WTC11 (cell line): ENCODE measurements around the gene PICK1. TPM values are rescaled to one million over a fixed set of nuclear protein-coding genes. Genes with fewer than 3 reads are reported as not detected.

Experiments used
- ATAC-seq: fragments of 200-7000 bp; cut with Tn5 transposase; 2 replicates; pipeline ENCODE4 v1.10.0; 2021; ENCODE audit warnings: mild to moderate bottlenecking, moderate library complexity
- CTCF ChIA-PET: fragments of 300-600 bp; sonication (Branson Sonifier 250); formaldehyde crosslinking; loops from one replicate; lab custom pipeline; 2021; ENCODE audit warnings: antibody characterized with exemption; lab: Charles Lee
- POLR2A ChIA-PET: fragments of 350-600 bp; sonication (Branson Sonifier 250); formaldehyde crosslinking; loops from one replicate; lab custom pipeline; 2021; ENCODE audit warnings: antibody characterized with exemption; lab: Charles Lee
- DNase-seq: peaks from one replicate; pipeline ENCODE4 v3.0.0; 2021; ENCODE audit warnings: low spot score
- H3K27ac Mint-ChIP-seq: 2 replicates; pipeline ENCODE4 v1.8.0; 2021; ENCODE audit warnings: mixed read lengths
- H3K27me3 Mint-ChIP-seq: 2 replicates; pipeline ENCODE4 v1.8.0; 2021; ENCODE audit warnings: low read depth, mild to moderate bottlenecking, moderate library complexity, mixed read lengths
- H3K36me3 Mint-ChIP-seq: 2 replicates; pipeline ENCODE4 v1.8.0; 2021; ENCODE audit warnings: mixed read lengths
- H3K4me1 Mint-ChIP-seq: 2 replicates; pipeline ENCODE4 v1.8.0; 2022; ENCODE audit warnings: mixed read lengths
- H3K4me3 Mint-ChIP-seq: 2 replicates; pipeline ENCODE4 v1.8.0; 2021; ENCODE audit warnings: mild to moderate bottlenecking, moderate library complexity, mixed read lengths
- H3K9me3 Mint-ChIP-seq: 2 replicates; pipeline ENCODE4 v1.8.0; 2021; ENCODE audit warnings: mixed read lengths
- AFF4 ChIP-seq: sonication (generic); formaldehyde crosslinking; IDR thresholded peaks from 2 replicates; pipeline ENCODE4 v1.8.1; 2023; ENCODE audit warnings: mild to moderate bottlenecking, missing genetic modification reagents, borderline replicate concordance
- ATF1 ChIP-seq: sonication (generic); formaldehyde crosslinking; IDR thresholded peaks from 2 replicates; pipeline ENCODE4 v1.8.1; 2023; ENCODE audit warnings: mild to moderate bottlenecking, moderate library complexity, missing genetic modification reagents
- ATF2 ChIP-seq: sonication (generic); formaldehyde crosslinking; IDR thresholded peaks from 2 replicates; pipeline ENCODE4 v1.8.1; 2022; ENCODE audit warnings: low read depth, missing genetic modification reagents, borderline replicate concordance
- CREB1 ChIP-seq: sonication (generic); formaldehyde crosslinking; IDR thresholded peaks from 2 replicates; pipeline ENCODE4 v1.8.0; 2023; ENCODE audit warnings: mild to moderate bottlenecking, missing genetic modification reagents
- EMX1 ChIP-seq: fragments of 250-450 bp; sonication (Bioruptor Pico); IDR thresholded peaks from 2 replicates; pipeline ENCODE4 v1.8.0; 2021; ENCODE audit warnings: mild to moderate bottlenecking
- ETV6 ChIP-seq: sonication (generic); formaldehyde crosslinking; IDR thresholded peaks from 2 replicates; pipeline ENCODE4 v1.8.1; 2022; ENCODE audit warnings: mild to moderate bottlenecking, missing genetic modification reagents
- GABPB1 ChIP-seq: sonication (generic); formaldehyde crosslinking; IDR thresholded peaks from 2 replicates; pipeline ENCODE4 v1.8.1; 2023; ENCODE audit warnings: mild to moderate bottlenecking, missing genetic modification reagents
- HMGA2 ChIP-seq: fragments of 250-450 bp; sonication (Bioruptor Pico); IDR thresholded peaks from 2 replicates; pipeline ENCODE4 v1.4.0; 2021; ENCODE audit warnings: mild to moderate bottlenecking, moderate library complexity
- JAZF1 ChIP-seq: fragments of 250-450 bp; sonication (Bioruptor Pico); IDR thresholded peaks from 2 replicates; pipeline ENCODE4 v1.9.0; 2021; ENCODE audit warnings: moderate library complexity, mild to moderate bottlenecking, inconsistent platforms
- MXD4 ChIP-seq: fragments of 250-450 bp; sonication (Bioruptor Pico); IDR thresholded peaks from 2 replicates; pipeline ENCODE4 v1.8.0; 2021; ENCODE audit warnings: mild to moderate bottlenecking, moderate library complexity, borderline replicate concordance
- NFE2L1 ChIP-seq: sonication (generic); formaldehyde crosslinking; IDR thresholded peaks from 2 replicates; pipeline ENCODE4 v1.8.1; 2023; ENCODE audit warnings: missing genetic modification reagents
- NR2C2 ChIP-seq: sonication (generic); formaldehyde crosslinking; IDR thresholded peaks from 2 replicates; pipeline ENCODE4 v1.8.0; 2022; ENCODE audit warnings: mild to moderate bottlenecking, missing genetic modification reagents
- PRRX2 ChIP-seq: fragments of 250-450 bp; sonication (Bioruptor Pico); IDR thresholded peaks from 2 replicates; pipeline ENCODE4 v1.8.0; 2021; ENCODE audit warnings: mild to moderate bottlenecking
- SMAD4 ChIP-seq: sonication (generic); formaldehyde crosslinking; IDR thresholded peaks from 2 replicates; pipeline ENCODE4 v1.8.0; 2022; ENCODE audit warnings: mild to moderate bottlenecking, missing genetic modification reagents
- SOX15 ChIP-seq: fragments of 250-450 bp; sonication (Bioruptor Pico); IDR thresholded peaks from 2 replicates; pipeline ENCODE4 v1.9.0; 2021; ENCODE audit warnings: mild to moderate bottlenecking
- TCF7 ChIP-seq: sonication (generic); formaldehyde crosslinking; IDR thresholded peaks from 2 replicates; pipeline ENCODE4 v1.8.0; 2022; ENCODE audit warnings: mild to moderate bottlenecking, low read depth, missing genetic modification reagents, moderate library complexity
- ZNF138 ChIP-seq: sonication (generic); formaldehyde crosslinking; conservative IDR thresholded peaks from 2 replicates; pipeline ENCODE4 v1.8.1; 2022; ENCODE audit warnings: mild to moderate bottlenecking, moderate library complexity, missing genetic modification reagents
- ZNF512 ChIP-seq: sonication (generic); formaldehyde crosslinking; IDR thresholded peaks from 2 replicates; pipeline ENCODE4 v1.8.1; 2022; ENCODE audit warnings: missing genetic modification reagents, borderline replicate concordance
- ZNF671 ChIP-seq: fragments of 250-450 bp; sonication (Bioruptor Pico); IDR thresholded peaks from 2 replicates; pipeline ENCODE4 v1.8.0; 2021; ENCODE audit warnings: mild to moderate bottlenecking
- total RNA-seq: library from RNA; stranded (reverse); gene quantifications from 3 replicates; pipeline ENCODE4 v1.2.3, GENCODE V29; 2021
- TF ChIP-seq, protein P1 (sequence below): sonication (generic); formaldehyde crosslinking; IDR thresholded peaks from 2 replicates; pipeline ENCODE4 v1.8.0; 2022; ENCODE audit warnings: mild to moderate bottlenecking, missing genetic modification reagents
- TF ChIP-seq, protein P2 (sequence below): sonication (generic); formaldehyde crosslinking; IDR thresholded peaks from 2 replicates; pipeline ENCODE4 v1.8.1; 2022; ENCODE audit warnings: mild to moderate bottlenecking, moderate library complexity, missing genetic modification reagents
- TF ChIP-seq, protein P3 (sequence below): sonication (generic); formaldehyde crosslinking; IDR thresholded peaks from 2 replicates; pipeline ENCODE4 v1.8.1; 2023; ENCODE audit warnings: mild to moderate bottlenecking, missing genetic modification reagents, moderate library complexity

The PICK1 gene
- total RNA-seq, 1 experiment from 2014 or later = 33.4 TPM

DNA sequence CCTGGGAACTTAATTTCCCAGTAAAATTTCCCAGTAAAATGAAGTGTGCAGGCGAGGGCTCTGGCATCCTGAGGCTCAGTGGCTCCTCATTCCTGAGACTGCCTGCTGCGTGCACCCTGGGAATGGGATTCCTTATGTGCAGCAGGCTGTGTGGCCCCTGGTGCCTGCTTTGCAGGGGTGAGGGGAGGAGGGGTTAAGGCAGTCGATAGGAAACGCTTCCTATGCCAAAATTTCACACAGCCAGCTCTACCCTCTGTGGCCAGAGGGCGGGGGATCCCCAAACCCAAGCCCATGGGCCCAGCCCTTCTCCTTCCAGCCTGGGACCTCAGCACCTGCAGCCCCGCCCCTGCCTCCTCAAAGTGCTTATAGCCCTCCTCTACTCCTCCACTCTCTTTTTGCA is 65.4 kb downstream of the PICK1 start (continued):
- TF ChIP-seq ZNF512 (CRISPR knock-in tag) = no peak
- no peak for TF ChIP-seq CREB1 (CRISPR knock-in tag)
- TF ChIP-seq NR2C2 (CRISPR knock-in tag) = no peak
- no peak for TF ChIP-seq ZNF671
- no peak for TF ChIP-seq PRRX2 (CRISPR knock-in tag)
- no peak for TF ChIP-seq ZNF138 (CRISPR knock-in tag)
- TF ChIP-seq SOX15 = no peak
- TF ChIP-seq, protein P1, sequence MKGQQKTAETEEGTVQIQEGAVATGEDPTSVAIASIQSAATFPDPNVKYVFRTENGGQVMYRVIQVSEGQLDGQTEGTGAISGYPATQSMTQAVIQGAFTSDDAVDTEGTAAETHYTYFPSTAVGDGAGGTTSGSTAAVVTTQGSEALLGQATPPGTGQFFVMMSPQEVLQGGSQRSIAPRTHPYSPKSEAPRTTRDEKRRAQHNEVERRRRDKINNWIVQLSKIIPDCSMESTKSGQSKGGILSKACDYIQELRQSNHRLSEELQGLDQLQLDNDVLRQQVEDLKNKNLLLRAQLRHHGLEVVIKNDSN (CRISPR knock-in tag) = no peak
- no peak for TF ChIP-seq HMGA2 (CRISPR knock-in tag)
- no peak for TF ChIP-seq TCF7 (CRISPR knock-in tag)

GRCh38 chr22:38124236-38124974 is 67.2 kb downstream of the PICK1 start:
- no peak overlapping the region for H3K4me3 Mint-ChIP-seq
- DNase-seq (no peak), ATAC-seq (peak; percentile 81)
- POLR2A ChIA-PET = interaction anchor here (0.6 to 0.8 kb wide), 2 partner anchors 106 to 1392 kb away, joined by 3 to 4 read pairs; no protein-coding TSS in a partner anchor
- peaks cover 7% of the 10 kb centered on the region for H3K4me1 Mint-ChIP-seq
- peak overlapping the region; percentile 69 for H3K27ac Mint-ChIP-seq
- CTCF ChIA-PET = interaction anchor here (0.6 to 4.7 kb wide), 17 partner anchors 10 to 105 kb away, joined by 3 to 46 read pairs (median 6); partner anchors contain the start of gene BAIAP2L2
- no peaks in the 10 kb centered on the region for H3K27me3 Mint-ChIP-seq
- no peaks in the 10 kb centered on the region for H3K36me3 Mint-ChIP-seq
- TF ChIP-seq, protein P2, sequence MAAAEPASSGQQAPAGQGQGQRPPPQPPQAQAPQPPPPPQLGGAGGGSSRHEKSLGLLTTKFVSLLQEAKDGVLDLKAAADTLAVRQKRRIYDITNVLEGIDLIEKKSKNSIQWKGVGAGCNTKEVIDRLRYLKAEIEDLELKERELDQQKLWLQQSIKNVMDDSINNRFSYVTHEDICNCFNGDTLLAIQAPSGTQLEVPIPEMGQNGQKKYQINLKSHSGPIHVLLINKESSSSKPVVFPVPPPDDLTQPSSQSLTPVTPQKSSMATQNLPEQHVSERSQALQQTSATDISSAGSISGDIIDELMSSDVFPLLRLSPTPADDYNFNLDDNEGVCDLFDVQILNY = no peak
- TF ChIP-seq, protein P3, sequence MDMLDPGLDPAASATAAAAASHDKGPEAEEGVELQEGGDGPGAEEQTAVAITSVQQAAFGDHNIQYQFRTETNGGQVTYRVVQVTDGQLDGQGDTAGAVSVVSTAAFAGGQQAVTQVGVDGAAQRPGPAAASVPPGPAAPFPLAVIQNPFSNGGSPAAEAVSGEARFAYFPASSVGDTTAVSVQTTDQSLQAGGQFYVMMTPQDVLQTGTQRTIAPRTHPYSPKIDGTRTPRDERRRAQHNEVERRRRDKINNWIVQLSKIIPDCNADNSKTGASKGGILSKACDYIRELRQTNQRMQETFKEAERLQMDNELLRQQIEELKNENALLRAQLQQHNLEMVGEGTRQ = peak; percentile 27; the same call in 1 of the 2 replicates
- no peaks in the 10 kb centered on the region for H3K9me3 Mint-ChIP-seq

DNA sequence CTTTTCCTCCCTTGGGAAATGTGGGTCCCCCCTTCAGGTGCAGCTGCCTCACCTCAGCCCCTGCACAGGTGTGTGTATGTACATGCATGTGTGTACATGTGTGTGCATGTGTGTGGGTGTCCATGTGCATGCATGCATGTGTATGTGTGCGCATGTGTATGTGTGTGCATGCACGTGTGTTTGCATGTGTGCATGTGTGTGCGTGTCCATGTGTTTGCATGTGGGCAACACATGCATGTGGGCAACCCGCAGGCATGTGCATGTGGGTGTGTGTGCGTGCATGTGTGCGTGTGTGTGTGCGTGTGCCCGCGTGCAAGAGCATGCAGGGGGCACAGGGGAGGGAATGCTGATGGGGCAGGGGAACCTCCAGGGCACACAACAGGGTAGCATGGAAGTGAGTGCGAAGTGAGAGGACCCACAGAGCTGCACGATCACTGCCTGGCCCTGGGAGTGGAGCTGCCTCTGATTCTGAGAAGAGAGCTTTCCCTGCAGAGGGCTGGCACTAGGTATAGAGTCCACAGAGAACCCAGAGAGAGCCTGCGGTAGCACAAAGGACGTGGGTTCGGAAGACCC is 67.9 kb downstream of the PICK1 start:
- Mint-ChIP-seq H3K9me3 (no peaks in the 10 kb centered on the region), H3K36me3 (no peaks in the 10 kb centered on the region), H3K4me3 (no peak overlapping the region), H3K4me1 (peaks cover 7% of the 10 kb centered on the region), H3K27ac (0 out of 2 replicates have a peak overlapping the region, but pooled peaks have one; percentile 41), H3K27me3 (no peaks in the 10 kb centered on the region)
- ATAC-seq (no peak), DNase-seq (no peak)
- ChIA-PET CTCF (interaction anchor here (0.6 to 4.7 kb wide), 14 partner anchors 10 to 91 kb away, joined by 3 to 46 read pairs (median 8); partner anchors contain the start of gene BAIAP2L2), POLR2A (interaction anchor here (0.6 kb wide), 1 partner anchor 1391 kb away, joined by 4 read pairs; no protein-coding TSS in a partner anchor)
- TF ChIP-seq JAZF1 (CRISPR knock-in tag) (no peak), ATF1 (CRISPR knock-in tag) (no peak), ATF2 (CRISPR knock-in tag) (no peak), AFF4 (CRISPR knock-in tag) (no peak), GABPB1 (no peak), SMAD4 (CRISPR knock-in tag) (no peak), NFE2L1 (CRISPR knock-in tag) (no peak), ETV6 (CRISPR knock-in tag) (no peak), EMX1 (CRISPR knock-in tag) (no peak), MXD4 (CRISPR knock-in tag) (no peak)
